ENCODE measurements around the gene MAST3.

DNA sequence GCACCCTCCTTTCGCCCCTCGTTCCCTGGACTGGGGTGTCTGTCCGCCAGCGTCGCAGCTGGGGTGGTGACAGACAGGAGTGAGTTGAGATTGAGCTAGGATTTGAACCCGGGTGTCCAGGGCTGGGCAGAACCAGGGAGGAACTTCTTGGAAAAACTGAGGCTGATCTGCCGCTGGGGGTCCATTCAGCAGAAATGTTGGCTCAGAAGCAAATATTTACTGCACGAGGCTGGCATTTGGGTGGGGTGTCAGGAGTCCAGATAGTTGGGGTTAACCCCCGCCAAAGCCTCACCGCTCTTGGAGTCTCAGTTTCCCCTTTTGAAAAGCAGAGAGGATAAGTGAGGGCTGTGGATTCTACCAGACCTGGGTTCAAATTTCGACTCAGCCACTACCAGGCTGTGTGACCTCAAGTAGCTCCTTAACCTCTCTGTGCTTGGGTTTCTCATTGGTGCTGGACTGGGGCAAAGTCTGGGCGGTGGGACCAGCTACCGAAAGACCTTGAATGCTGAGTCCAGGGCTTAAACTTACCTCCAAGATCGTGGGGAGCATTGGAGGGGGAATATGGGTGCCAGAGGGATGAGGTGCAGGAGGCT lies 20.9 kb downstream of the MAST3 start:
- TF ChIP-seq CTCF (IDR thresholded peaks at IDR 0.05) (no peak), POLR2AphosphoS5 (IDR thresholded peaks at IDR 0.05; ENCODE audit: insufficient read depth in 1 of 2, low read depth in 1 of 2) (no peak), POLR2A (IDR thresholded peaks at IDR 0.05) (no peak)

All from vagina (tissue), 2 donors.